ENCODE results near the gene TRIM36. TPM values are rescaled to one million over a fixed set of nuclear protein-coding genes. Genes with fewer than 3 reads are reported as not detected.
A peak's percentile ranks its signal among the peaks of the same experiment; 100 is the strongest.

Gene TRIM36
- polyA plus RNA-seq, 1 of the 3 experiments (the other 2 are of a cell fraction), result 0.16 TPM

DNA sequence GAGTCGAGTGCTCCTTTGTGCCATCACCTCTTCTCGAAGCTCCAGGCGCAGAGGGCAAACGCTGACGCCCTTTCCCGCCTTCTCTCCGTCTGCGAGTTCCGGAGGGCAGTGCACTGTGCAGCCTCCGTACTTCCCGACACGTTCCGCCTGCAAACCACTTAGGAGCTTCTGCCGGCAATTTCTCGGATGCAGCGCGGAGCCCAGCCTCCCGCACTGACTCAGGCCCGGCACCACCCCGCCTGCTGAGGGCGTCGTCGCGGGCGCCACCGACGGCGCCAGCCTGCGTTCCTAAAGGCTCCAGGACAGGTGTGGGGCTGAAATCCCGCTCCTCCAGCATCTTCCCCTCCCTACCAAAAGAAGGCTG, 9.3 kb upstream of the TRIM36 start:
- Histone ChIP-seq H2AFZ (ENCODE audit: low read depth) (no peak overlapping the region), H3K27me3 (ENCODE audit: insufficient read depth) (peaks cover 38% of the 10 kb centered on the region), H3K4me2 (no peak overlapping the region; the same call in 1 of the 2 replicates), H3K9ac (no peak overlapping the region), H3K36me3 (replicated peaks in 1 of 2; ENCODE audit: control insufficient read depth in 1 of 2, insufficient read depth in 2 of 2, low read length in 1 of 2) (peaks cover 0 to 3% of the 10 kb centered on the region in 2 experiments), H3K9me2 (no peaks in the 10 kb centered on the region; the same call in 1 of the 2 replicates), H3K79me2 (ENCODE audit: insufficient read depth) (no peaks in the 10 kb centered on the region), H4K20me1 (ENCODE audit: insufficient read depth) (no peaks in the 10 kb centered on the region), H3K27ac (ENCODE audit: low read depth in 2 of 2, low read length in 1 of 2) (no peak overlapping the region), H3K4me3 (ENCODE audit: low read depth in 2 of 2, low read length in 1 of 2) (no peak overlapping the region; a peak in 1 of 4 replicates), H3F3A (replicated peaks; ENCODE audit: insufficient read depth) (no peaks in the 10 kb centered on the region), H3K9me3 (no peaks in the 10 kb centered on the region), H3K4me1 (ENCODE audit: control insufficient read depth in 1 of 2, insufficient read depth in 2 of 2, low read depth in 1 of 2, low read length in 1 of 2) (peaks cover 0 to 2% of the 10 kb centered on the region in 2 experiments; a peak in 1 of 4 replicates)
- ChIA-PET CTCF (interaction anchor here (0.7 to 3.1 kb wide), 8 partner anchors 10 to 168 kb away, joined by 3 to 11 read pairs (median 4); partner anchors contain the start of gene TRIM36), POLR2A (interaction anchor here (1.1 to 1.7 kb wide), 3 partner anchors 9 to 83 kb away, joined by 4 to 5 read pairs (median 5); no protein-coding TSS in a partner anchor)
- DNase-seq, result no peak
- TF ChIP-seq POLR2AphosphoS5 (IDR thresholded peaks at IDR 0.05; ENCODE audit: low read depth, low read length), result no peak
- WGBS (ENCODE audit: low lambda C conversion rate), result 95% methylated on average over 30 of the region's 30 CpGs

GRCh38 chr5:115170929-115171510, 1.3 kb upstream of the TRIM36 start:
- H3F3A ChIP-seq (replicated peaks; ENCODE audit: insufficient read depth), result no peaks in the 10 kb centered on the region
- ChIA-PET CTCF (interaction anchor here (1.0 to 3.3 kb wide), 3 partner anchors 30 to 73 kb away, joined by 3 to 14 read pairs (median 3); no protein-coding TSS in a partner anchor), POLR2A (interaction anchor here (1.0 to 2.4 kb wide), 2 partner anchors 8 to 10 kb away, joined by 5 to 7 read pairs; no protein-coding TSS in a partner anchor)
- H3K4me2 ChIP-seq, result peak overlapping the region; percentile 99
- no peaks in the 10 kb centered on the region for H3K79me2 ChIP-seq (ENCODE audit: insufficient read depth)
- no peak overlapping the region for H3K9ac ChIP-seq
- peak overlapping the region in 1 of 2 experiments; percentile 77; a peak in 1 of 4 replicates for H3K27ac ChIP-seq (ENCODE audit: low read depth in 2 of 2, low read length in 1 of 2)
- peaks cover 0 to 4% of the 10 kb centered on the region in 2 experiments; a peak in 2 of 4 replicates for H3K4me1 ChIP-seq (ENCODE audit: control insufficient read depth in 1 of 2, insufficient read depth in 2 of 2, low read depth in 1 of 2, low read length in 1 of 2)
- H3K4me3 ChIP-seq (ENCODE audit: low read depth in 2 of 2, low read length in 1 of 2), result peak overlapping the region; percentile 79 to 88
- peaks cover 52% of the 10 kb centered on the region; the same call in 1 of the 2 replicates for H3K27me3 ChIP-seq (ENCODE audit: insufficient read depth)
- H3K9me2 ChIP-seq, result no peaks in the 10 kb centered on the region
- no peaks in the 10 kb centered on the region for H3K9me3 ChIP-seq
- H3K36me3 ChIP-seq (replicated peaks in 1 of 2; ENCODE audit: control insufficient read depth in 1 of 2, insufficient read depth in 2 of 2, low read length in 1 of 2), result no peaks in the 10 kb centered on the region
- TF ChIP-seq, protein P1, sequence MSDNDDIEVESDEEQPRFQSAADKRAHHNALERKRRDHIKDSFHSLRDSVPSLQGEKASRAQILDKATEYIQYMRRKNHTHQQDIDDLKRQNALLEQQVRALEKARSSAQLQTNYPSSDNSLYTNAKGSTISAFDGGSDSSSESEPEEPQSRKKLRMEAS (IDR thresholded peaks at IDR 0.05; ENCODE audit: low read depth), result no peak
- 0 out of 2 replicates have a peak, but pooled peaks have one; percentile 9 for TF ChIP-seq RCOR1 (IDR thresholded peaks at IDR 0.05; ENCODE audit: low read length)
- no peaks in the 10 kb centered on the region for H4K20me1 ChIP-seq (ENCODE audit: insufficient read depth)
- WGBS (ENCODE audit: low lambda C conversion rate), result 55% methylated on average over 16 of the region's 16 CpGs
- DNase-seq, result no peak
- H2AFZ ChIP-seq (ENCODE audit: low read depth), result peak overlapping the region; percentile 82

DNA sequence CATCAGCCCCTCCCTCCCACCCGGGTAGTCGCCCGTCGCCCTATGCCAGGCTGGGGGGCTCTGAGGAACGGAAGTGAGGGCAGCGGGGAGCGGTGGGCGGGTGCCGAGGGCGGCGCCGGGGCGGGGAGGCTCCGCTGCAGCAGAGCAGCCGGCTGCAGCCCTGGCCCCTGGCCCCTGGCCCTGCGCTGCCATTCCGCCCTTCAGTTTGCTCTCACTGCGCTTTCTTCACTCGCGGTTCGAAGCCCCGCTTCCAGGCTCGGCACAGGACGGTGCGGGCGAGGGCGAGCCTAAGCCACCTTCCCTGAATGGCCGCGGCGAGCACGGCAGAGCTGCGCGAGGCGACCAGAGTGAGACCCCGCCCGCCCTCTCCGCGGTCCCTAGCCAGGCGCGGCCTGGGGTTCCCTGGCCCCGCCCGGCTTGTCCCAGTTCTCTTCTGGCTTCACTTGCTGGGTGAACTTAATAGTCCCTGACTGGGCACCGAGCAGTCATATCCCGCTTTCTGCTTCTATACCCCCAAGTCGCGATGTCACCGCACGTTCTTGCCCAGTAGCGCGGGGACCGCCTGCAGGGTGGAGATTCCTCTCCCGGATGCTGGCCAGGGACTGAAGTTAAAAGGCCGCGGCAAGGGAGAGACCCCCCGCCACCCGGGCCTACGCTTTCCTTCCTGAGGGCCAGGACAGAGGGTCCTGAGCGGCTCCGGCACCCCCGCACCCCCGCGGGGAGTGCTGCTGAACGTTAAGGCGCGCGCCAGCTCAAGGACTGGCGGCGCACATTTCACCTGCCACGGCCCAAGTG, 623 bp upstream of the TRIM36 start:
- Histone ChIP-seq H3K4me2 (peak overlapping the region; percentile 99), H3K36me3 (replicated peaks in 1 of 2; ENCODE audit: control insufficient read depth in 1 of 2, insufficient read depth in 2 of 2, low read length in 1 of 2) (no peaks in the 10 kb centered on the region), H3K9me2 (no peaks in the 10 kb centered on the region), H3K4me1 (ENCODE audit: control insufficient read depth in 1 of 2, insufficient read depth in 2 of 2, low read depth in 1 of 2, low read length in 1 of 2) (peaks cover 0 to 4% of the 10 kb centered on the region in 2 experiments; a peak in 2 of 4 replicates), H3K27ac (ENCODE audit: low read depth in 2 of 2, low read length in 1 of 2) (peak overlapping the region in 1 of 2 experiments; percentile 77; a peak in 2 of 4 replicates), H4K20me1 (ENCODE audit: insufficient read depth) (no peaks in the 10 kb centered on the region), H3K79me2 (ENCODE audit: insufficient read depth) (no peaks in the 10 kb centered on the region), H2AFZ (ENCODE audit: low read depth) (peak overlapping the region; percentile 82), H3K9me3 (no peaks in the 10 kb centered on the region), H3K27me3 (ENCODE audit: insufficient read depth) (peaks cover 52% of the 10 kb centered on the region; the same call in 1 of the 2 replicates), H3F3A (replicated peaks; ENCODE audit: insufficient read depth) (no peaks in the 10 kb centered on the region), H3K9ac (no peak overlapping the region), H3K4me3 (ENCODE audit: low read depth in 2 of 2, low read length in 1 of 2) (peak overlapping the region; percentile 79 to 88)
- peak; percentile 78 for DNase-seq
- ChIA-PET CTCF (interaction anchor here (1.0 to 3.3 kb wide), 5 partner anchors 8 to 72 kb away, joined by 3 to 14 read pairs (median 5); no protein-coding TSS in a partner anchor), POLR2A (interaction anchor here (0.9 to 2.4 kb wide), 5 partner anchors 9 to 92 kb away, joined by 3 to 7 read pairs (median 4); no protein-coding TSS in a partner anchor)
- 1% methylated on average over 14 of the region's 69 CpGs for WGBS (ENCODE audit: low lambda C conversion rate)
- no peak for TF ChIP-seq TCF12 (IDR thresholded peaks at IDR 0.05)
- no peak for TF ChIP-seq RCOR1 (IDR thresholded peaks at IDR 0.05; ENCODE audit: low read length)
- TF ChIP-seq IRF3 (IDR thresholded peaks at IDR 0.05; ENCODE audit: low read depth, low read length), result no peak
- TF ChIP-seq, protein P2, sequence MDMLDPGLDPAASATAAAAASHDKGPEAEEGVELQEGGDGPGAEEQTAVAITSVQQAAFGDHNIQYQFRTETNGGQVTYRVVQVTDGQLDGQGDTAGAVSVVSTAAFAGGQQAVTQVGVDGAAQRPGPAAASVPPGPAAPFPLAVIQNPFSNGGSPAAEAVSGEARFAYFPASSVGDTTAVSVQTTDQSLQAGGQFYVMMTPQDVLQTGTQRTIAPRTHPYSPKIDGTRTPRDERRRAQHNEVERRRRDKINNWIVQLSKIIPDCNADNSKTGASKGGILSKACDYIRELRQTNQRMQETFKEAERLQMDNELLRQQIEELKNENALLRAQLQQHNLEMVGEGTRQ (IDR thresholded peaks at IDR 0.05; ENCODE audit: borderline replicate concordance, low read depth, low read length), result no peak
- TF ChIP-seq, protein P3, sequence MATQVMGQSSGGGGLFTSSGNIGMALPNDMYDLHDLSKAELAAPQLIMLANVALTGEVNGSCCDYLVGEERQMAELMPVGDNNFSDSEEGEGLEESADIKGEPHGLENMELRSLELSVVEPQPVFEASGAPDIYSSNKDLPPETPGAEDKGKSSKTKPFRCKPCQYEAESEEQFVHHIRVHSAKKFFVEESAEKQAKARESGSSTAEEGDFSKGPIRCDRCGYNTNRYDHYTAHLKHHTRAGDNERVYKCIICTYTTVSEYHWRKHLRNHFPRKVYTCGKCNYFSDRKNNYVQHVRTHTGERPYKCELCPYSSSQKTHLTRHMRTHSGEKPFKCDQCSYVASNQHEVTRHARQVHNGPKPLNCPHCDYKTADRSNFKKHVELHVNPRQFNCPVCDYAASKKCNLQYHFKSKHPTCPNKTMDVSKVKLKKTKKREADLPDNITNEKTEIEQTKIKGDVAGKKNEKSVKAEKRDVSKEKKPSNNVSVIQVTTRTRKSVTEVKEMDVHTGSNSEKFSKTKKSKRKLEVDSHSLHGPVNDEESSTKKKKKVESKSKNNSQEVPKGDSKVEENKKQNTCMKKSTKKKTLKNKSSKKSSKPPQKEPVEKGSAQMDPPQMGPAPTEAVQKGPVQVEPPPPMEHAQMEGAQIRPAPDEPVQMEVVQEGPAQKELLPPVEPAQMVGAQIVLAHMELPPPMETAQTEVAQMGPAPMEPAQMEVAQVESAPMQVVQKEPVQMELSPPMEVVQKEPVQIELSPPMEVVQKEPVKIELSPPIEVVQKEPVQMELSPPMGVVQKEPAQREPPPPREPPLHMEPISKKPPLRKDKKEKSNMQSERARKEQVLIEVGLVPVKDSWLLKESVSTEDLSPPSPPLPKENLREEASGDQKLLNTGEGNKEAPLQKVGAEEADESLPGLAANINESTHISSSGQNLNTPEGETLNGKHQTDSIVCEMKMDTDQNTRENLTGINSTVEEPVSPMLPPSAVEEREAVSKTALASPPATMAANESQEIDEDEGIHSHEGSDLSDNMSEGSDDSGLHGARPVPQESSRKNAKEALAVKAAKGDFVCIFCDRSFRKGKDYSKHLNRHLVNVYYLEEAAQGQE (IDR thresholded peaks at IDR 0.05; ENCODE audit: low read depth, low read length), result no peak
- TF ChIP-seq YY1 (IDR thresholded peaks at IDR 0.05; ENCODE audit: low read depth), result no peak
- no peak for TF ChIP-seq MEF2A (IDR thresholded peaks at IDR 0.05; ENCODE audit: borderline replicate concordance, low read depth)
- TF ChIP-seq EZH2phosphoT487 (IDR thresholded peaks at IDR 0.05; ENCODE audit: borderline replicate concordance, low read depth), result no peak
- TF ChIP-seq EP300 (IDR thresholded peaks at IDR 0.05; ENCODE audit: borderline replicate concordance in 1 of 2, low read depth in 1 of 2, low read length in 1 of 2), result no peak
